ENCODE measurements around the gene FHOD3. TPM values are rescaled to one million over a fixed set of nuclear protein-coding genes. Genes with fewer than 3 reads are reported as not detected.

Gene FHOD3
- total and polyA plus RNA-seq, 9 of the 15 experiments (the other 6 are each of a cell fraction or from before 2014, with no cell fraction given): 0.11 TPM; not detected in 8

DNA sequence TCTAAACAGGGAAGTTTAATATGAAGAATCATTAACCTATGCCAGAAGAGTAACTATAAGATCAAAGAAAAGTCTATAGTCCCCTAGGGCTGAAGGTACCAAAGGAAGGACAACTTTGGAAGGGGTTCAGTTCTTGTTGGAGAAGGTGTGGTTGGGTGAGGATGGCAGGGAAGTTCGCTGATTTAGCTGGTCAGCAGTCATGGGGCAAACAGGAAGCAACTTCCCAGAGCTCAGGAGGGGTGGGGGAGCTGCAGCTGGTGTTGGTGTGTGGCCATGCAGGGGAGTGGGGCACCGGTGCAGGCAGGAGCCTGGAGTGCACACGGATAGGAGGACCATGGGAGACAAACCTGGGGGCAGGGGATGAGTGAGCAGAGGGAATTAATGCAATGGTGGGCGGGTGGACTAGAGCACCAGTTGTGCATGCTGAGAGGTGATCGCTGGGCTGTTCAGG, 34.0 kb downstream of the FHOD3 start:
- no peaks in the 10 kb centered on the region for H3K4me1 ChIP-seq (replicated peaks in 1 of 2; ENCODE audit: control insufficient read depth in 2 of 2, insufficient read depth in 2 of 2, low read length in 2 of 2)
- ATAC-seq (no peak), FAIRE-seq (no peak), DNase-seq (ENCODE audit: extremely low read depth in 1 of 4, low spot score in 3 of 4) (no peak)
- H3K9me3 ChIP-seq (replicated peaks; ENCODE audit: control insufficient read depth, insufficient read depth, low read depth, low read length): no peaks in the 10 kb centered on the region
- CTCF ChIA-PET (ENCODE audit: low intra/inter-chr PET ratio): no interaction called here
- in situ Hi-C loops (cut with MboI) (no loop called here), intact Hi-C loops (cut with micrococcal nuclease) (no loop called here)
- H3K4me2 ChIP-seq (ENCODE audit: insufficient read depth, low read length): no peak overlapping the region
- H4K20me1 ChIP-seq (replicated peaks; ENCODE audit: control insufficient read depth, insufficient read depth, low read length): 0 out of 2 replicates have a peak, but pooled peaks cover 3% of the 10 kb centered on the region
- H3K79me2 ChIP-seq (ENCODE audit: control insufficient read depth, insufficient read depth, low read length): no peaks in the 10 kb centered on the region
- no TSS peak for BruUV-seq (replicated peaks)
- POLR2A ChIA-PET: interaction anchor here (0.6 to 1.2 kb wide), 2 partner anchors 26 to 137 kb away, joined by 3 read pairs; no protein-coding TSS in a partner anchor
- WGBS (ENCODE audit: insufficient coverage, low coverage, missing lambda C conversion rate): 0% methylated on average over 5 of the region's 5 CpGs
- no peaks in the 10 kb centered on the region for H3K36me3 ChIP-seq (ENCODE audit: control insufficient read depth, insufficient read depth, low read length)
- 0 out of 4 replicates have a peak overlapping the region, but pooled peaks of 1 of the 2 experiments have one; percentile 11 for H3K9ac ChIP-seq (ENCODE audit: insufficient read depth in 1 of 2, low read depth in 2 of 2, low read length in 2 of 2)
- H2AFZ ChIP-seq (ENCODE audit: low read depth, low read length): no peak overlapping the region
- H3K27me3 ChIP-seq (ENCODE audit: control insufficient read depth in 2 of 2, insufficient read depth in 2 of 2, low read length in 2 of 2): peaks cover 15 to 29% of the 10 kb centered on the region in 2 experiments; a peak in 4 of 5 replicates
- no peak for TF ChIP-seq CHD4 (IDR thresholded peaks at IDR 0.05; ENCODE audit: insufficient read depth, insufficient replicate concordance, low read depth, low read length, poor library complexity, severe bottlenecking)
- TF ChIP-seq, protein P1, sequence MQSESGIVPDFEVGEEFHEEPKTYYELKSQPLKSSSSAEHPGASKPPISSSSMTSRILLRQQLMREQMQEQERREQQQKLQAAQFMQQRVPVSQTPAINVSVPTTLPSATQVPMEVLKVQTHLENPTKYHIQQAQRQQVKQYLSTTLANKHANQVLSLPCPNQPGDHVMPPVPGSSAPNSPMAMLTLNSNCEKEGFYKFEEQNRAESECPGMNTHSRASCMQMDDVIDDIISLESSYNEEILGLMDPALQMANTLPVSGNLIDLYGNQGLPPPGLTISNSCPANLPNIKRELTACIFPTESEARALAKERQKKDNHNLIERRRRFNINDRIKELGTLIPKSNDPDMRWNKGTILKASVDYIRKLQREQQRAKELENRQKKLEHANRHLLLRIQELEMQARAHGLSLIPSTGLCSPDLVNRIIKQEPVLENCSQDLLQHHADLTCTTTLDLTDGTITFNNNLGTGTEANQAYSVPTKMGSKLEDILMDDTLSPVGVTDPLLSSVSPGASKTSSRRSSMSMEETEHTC (IDR thresholded peaks at IDR 0.05): no peak
- no peak for TF ChIP-seq STAT5A (IDR thresholded peaks at IDR 0.05; ENCODE audit: borderline replicate concordance, low read length)
- TF ChIP-seq ZNF282 (CRISPR knock-in tag; IDR thresholded peaks at IDR 0.05): no peak
- no peak for TF ChIP-seq ZNF77 (CRISPR knock-in tag; IDR thresholded peaks at IDR 0.05)
- no peak for TF ChIP-seq ZNF140 (CRISPR knock-in tag; IDR thresholded peaks at IDR 0.05)
- TF ChIP-seq, protein P2, sequence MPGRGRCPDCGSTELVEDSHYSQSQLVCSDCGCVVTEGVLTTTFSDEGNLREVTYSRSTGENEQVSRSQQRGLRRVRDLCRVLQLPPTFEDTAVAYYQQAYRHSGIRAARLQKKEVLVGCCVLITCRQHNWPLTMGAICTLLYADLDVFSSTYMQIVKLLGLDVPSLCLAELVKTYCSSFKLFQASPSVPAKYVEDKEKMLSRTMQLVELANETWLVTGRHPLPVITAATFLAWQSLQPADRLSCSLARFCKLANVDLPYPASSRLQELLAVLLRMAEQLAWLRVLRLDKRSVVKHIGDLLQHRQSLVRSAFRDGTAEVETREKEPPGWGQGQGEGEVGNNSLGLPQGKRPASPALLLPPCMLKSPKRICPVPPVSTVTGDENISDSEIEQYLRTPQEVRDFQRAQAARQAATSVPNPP (IDR thresholded peaks at IDR 0.05; ENCODE audit: borderline replicate concordance, insufficient read depth, insufficient read length): no peak
- no peak for TF ChIP-seq SMC3 (conservative IDR thresholded peaks at IDR 0.05; ENCODE audit: insufficient read depth, low read depth, low read length)
- TF ChIP-seq NFIX (CRISPR knock-in tag; IDR thresholded peaks at IDR 0.05; ENCODE audit: low read depth): no peak
- no peak for TF ChIP-seq ZSCAN32 (CRISPR knock-in tag; IDR thresholded peaks at IDR 0.05)
- TF ChIP-seq, protein P3, sequence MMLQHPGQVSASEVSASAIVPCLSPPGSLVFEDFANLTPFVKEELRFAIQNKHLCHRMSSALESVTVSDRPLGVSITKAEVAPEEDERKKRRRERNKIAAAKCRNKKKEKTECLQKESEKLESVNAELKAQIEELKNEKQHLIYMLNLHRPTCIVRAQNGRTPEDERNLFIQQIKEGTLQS (IDR thresholded peaks at IDR 0.05): no peak
- TF ChIP-seq, protein P3 (CRISPR knock-in tag; conservative IDR thresholded peaks at IDR 0.05): no peak
- TF ChIP-seq HNRNPH1 (optimal IDR thresholded peaks at IDR 0.05; ENCODE audit: low read depth, low read length): no peak
- TF ChIP-seq, protein P4, sequence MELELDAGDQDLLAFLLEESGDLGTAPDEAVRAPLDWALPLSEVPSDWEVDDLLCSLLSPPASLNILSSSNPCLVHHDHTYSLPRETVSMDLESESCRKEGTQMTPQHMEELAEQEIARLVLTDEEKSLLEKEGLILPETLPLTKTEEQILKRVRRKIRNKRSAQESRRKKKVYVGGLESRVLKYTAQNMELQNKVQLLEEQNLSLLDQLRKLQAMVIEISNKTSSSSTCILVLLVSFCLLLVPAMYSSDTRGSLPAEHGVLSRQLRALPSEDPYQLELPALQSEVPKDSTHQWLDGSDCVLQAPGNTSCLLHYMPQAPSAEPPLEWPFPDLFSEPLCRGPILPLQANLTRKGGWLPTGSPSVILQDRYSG (tag; conservative IDR thresholded peaks at IDR 0.05; ENCODE audit: low read depth): no peak
- TF ChIP-seq, protein P5, sequence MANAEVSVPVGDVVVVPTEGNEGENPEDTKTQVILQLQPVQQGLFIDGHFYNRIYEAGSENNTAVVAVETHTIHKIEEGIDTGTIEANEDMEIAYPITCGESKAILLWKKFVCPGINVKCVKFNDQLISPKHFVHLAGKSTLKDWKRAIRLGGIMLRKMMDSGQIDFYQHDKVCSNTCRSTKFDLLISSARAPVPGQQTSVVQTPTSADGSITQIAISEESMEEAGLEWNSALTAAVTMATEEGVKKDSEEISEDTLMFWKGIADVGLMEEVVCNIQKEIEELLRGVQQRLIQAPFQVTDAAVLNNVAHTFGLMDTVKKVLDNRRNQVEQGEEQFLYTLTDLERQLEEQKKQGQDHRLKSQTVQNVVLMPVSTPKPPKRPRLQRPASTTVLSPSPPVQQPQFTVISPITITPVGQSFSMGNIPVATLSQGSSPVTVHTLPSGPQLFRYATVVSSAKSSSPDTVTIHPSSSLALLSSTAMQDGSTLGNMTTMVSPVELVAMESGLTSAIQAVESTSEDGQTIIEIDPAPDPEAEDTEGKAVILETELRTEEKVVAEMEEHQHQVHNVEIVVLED (CRISPR knock-in tag; IDR thresholded peaks at IDR 0.05): no peak
- H3K9me1 ChIP-seq (ENCODE audit: control insufficient read depth, insufficient read depth, low read length): peaks cover 2% of the 10 kb centered on the region
- no peak overlapping the region for H3K27ac ChIP-seq (ENCODE audit: extremely low read depth, low read depth, low read length)
- no peak overlapping the region for H3K4me3 ChIP-seq

Measured in K562 (cell line).